ENCODE measurements around the gene JPH2.

JPH2 gene

GRCh38 chr20:44073011-44073674, 113.8 kb downstream of the JPH2 start:
- no peak for DNase-seq

DNA sequence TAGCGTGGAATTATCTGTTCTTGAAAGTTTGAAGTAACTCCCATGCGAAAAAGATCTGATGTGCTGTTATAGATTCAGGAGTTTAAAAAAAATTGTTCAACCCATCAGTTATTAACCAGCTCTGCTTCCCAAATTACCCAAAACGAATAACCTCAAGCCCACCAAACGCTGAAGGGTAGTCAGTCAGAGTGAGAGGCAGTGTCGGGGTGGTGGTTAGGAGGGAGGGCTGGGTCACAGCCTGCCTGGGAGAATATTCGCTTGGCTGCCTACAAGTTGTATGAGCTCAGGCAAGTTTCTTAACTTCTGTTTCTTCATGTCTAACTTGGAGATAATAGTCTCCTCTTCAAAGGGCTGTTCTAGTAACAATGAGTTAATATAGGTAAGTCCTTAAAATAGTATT, 114.6 kb downstream of the JPH2 start:
- no peak for DNase-seq

DNA sequence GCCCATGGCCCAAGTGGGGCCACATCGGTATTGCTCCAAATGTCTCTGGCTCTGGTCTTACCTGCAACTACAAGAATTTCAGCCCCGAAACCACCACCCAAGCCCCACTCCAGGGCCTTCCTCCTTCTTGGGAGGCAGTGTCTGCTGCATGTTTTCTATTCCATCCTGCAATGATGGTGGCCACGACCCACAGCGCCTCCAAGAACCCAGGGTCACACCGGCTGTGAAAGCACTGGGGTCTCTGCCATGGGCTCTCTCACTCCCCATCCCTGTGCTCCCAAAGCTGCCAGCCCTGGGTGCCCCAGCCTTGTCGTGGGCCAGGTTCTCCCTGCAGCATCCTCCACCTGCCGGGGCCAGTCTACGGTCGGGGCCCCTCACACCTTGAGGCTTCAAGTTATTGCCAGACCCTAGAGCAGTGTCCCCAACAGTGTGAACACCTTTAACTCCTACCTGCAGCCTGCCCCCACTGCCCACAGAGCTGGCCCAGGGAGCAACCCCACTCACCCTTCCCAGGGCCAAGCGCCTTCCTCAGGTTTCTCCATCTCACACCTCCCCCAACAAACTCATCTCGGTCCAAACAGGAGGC, 115.4 kb downstream of the JPH2 start:
- DNase-seq, result no peak

GRCh38 chr20:44071057-44071456, 115.9 kb downstream of the JPH2 start:
- DNase-seq, result no peak

- peak in 2 of 4 experiments; percentile 58 to 70 for DNase-seq
Measured at GRCh38 chr20:44070139-44070900, 116.7 kb downstream of the JPH2 start.

- peak in 2 of 4 experiments; percentile 68 to 76 for DNase-seq
Measured at GRCh38 chr20:44069203-44070011, 117.6 kb downstream of the JPH2 start.

DNA sequence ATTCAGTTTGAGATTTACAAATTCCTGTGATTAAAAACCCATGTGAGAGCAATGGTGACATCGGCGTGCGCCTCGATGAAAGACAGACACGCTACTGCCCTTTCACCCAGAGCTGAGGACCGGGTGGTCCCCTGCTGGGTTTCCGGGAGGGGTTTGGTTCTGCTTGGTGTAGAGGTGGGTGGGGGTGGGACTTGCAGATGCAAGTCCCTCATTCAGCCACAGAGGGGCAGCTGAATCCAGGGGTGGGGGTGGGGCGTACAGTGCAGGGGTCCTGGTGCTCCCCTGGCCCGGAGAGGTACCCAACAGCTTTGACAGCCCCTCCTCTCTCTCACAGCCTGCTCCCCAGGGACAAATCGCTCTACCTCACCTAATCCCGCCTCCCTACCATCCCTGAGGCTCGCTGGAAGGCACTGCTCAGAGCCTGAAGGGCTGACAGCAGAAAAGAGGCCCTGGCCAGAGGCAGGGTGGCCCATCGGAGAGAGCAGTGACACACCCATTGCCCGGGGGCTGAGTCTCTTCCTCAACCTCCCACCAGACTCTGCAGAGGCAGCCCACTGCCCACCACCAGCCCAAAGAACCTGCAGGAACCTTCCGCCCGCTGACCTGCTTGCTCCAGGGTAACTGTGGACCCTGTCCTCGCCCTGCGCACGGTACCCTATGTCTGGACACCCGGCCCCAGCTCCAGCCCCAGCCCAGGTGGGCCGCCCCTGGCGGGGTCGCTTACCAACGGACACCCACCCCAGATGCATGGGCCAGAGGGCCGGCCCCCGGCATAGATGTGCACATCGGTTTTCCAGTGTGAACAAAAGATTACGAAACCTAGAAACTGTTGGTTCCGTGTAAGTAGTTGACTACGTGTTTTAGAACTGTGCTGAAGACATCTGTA, 118.4 kb downstream of the JPH2 start:
- peak in 2 of 4 experiments; percentile 48 to 49 for DNase-seq

DNA sequence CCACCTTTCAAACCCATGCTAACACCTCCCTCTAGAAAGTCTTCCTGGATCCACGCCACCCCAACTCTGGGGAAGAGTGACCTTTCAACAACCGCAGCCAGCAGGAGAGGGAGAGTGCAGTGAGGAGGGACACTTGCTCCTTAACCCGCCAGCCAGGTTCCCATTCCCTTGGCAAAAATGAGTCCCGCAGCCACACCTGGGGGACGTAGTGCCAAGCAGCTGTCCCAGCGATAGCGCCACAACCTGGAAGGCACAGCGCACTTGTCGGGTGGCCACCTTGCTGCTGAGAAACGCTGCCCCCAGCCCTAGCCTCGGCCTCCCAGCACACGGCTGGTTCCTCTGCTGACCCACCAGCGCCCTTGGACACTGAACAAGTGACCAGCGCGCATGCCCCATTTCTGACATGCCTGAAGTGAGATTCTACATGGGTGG, 119.3 kb downstream of the JPH2 start:
- DNase-seq, result no peak

GRCh38 chr20:44066645-44067606, 120.1 kb downstream of the JPH2 start:
- no peak for DNase-seq

DNA sequence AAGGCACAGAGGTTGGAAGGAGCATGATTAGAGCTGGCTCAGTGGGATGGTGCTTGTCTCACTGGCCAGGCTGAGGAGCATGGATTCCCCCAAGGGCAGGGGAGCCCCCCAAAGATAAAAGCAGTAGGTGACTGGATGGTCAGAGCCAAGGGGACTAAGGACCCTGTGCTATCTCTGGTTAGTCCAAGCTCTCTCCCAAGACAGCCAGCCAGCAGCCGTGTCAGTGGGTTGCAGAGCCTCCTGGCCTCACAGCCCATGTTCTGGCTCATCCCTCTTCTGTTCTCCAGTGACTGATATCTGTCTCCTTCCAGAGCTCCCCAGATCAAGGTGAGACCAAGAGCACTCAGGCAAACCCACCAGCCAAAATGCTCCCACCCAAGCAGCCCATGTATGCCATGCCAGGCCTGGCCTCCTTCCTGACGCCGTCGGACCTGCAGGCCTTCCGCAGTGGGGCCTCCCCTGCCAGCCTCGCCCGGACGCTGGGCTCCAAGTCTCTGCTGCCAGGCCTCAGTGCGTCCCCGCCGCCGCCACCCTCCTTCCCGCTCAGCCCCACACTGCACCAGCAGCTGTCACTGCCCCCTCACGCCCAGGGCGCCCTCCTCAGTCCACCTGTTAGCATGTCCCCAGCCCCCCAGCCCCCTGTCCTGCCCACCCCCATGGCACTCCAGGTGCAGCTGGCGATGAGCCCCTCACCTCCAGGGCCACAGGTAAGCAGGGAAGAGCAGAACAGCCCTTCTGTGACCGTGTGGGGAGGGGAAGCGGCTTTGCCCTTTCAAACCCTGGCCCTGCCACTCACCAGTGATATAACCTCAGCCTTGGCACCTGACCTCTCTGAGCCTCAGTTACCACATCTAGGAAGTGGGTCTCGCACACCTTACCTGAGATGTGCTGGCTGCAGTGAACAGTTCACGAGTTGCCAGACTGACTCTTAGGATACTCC, 121.3 kb downstream of the JPH2 start:
- DNase-seq, result no peak

GRCh38 chr20:44064501-44065400, 122.2 kb downstream of the JPH2 start:
- DNase-seq, result no peak
